GM10847 (cell line): Measurements from ENCODE around the gene HOXC12.

Source experiments
- POLR2A ChIP-seq: IDR thresholded peaks from 2 replicates; pipeline ENCODE4 v1.6.1; 2011; ENCODE audit not compliant: insufficient read length; ENCODE audit errors: extremely low read depth

Gene HOXC12

DNA sequence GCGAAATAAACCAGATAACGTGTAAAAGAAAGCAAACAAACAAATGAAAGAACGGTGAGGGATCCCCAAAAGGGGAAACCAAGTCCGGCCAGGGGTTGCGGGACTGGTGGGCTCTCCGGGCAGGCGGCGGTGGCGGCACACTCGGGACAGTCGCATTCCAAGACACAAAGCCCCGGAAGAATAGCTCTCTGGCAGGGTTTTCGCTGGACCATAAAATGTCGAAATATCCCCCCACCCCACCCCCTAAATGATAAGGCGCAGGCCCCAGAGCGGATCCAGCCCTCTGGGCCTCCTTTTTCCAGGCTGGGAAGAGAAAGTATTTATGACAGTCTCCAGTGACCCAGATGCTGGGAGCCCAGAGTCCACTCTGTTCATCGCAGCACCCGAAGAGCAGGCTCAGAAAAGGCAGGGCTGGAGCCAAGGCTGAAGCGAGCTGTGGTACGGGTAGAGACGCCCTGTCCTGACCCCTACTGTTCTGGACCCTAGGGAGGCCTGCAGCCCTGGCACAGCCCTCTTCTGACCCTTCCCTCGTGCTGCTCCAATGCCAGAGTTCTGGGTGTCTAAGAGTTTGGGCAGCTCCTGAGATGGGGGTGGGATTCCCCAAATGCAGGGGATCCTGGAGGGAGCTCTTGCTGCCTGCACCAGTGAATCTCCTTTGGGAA, 52.0 kb downstream of the HOXC12 start:
- TF ChIP-seq POLR2A = no peak

DNA sequence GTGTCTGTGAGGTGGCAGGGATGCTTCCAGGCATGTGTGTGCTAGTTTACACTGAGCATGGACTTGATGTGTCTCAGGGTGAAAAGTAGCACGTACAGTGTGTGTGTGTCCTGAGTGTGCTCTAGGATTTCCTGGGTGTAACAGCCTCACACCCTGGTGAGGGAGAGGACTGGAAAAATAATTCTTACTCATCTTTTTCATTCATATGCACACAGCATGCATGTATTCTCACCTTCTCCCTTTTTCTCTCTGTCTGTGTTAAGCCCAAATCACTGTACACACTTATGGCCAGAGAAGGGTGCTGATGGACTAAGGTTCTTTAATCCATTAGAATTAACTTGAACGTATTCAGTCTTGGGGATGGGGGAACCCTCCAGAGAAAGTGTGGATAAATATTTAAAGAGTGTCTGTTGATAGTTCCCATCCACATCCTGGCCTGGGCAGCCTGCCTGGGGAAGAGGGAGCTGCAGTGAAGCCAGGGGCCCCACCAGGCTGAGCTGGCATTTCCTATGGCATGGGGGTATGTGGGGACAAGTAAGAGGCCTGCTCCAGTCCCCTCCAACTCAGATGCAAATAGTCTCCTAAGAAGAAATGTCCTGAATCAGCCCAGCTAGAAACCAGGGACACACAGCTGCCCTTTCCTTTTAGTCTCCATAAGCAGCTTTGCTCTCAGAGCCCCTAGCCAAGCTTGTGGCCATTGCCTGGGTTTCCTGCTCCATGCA, 53.0 kb downstream of the HOXC12 start:
- TF ChIP-seq POLR2A = no peak

GRCh38 chr12:54008260-54008552, 53.5 kb downstream of the HOXC12 start:
- no peak for TF ChIP-seq POLR2A
